GM18526 (cell line): ENCODE results near the gene KCNK4.

Source experiments
- POLR2A ChIP-seq: IDR thresholded peaks from 3 replicates; pipeline ENCODE4 v1.6.1; 2011; ENCODE audit not compliant: insufficient read length; ENCODE audit errors: extremely low read depth

The KCNK4 gene

DNA sequence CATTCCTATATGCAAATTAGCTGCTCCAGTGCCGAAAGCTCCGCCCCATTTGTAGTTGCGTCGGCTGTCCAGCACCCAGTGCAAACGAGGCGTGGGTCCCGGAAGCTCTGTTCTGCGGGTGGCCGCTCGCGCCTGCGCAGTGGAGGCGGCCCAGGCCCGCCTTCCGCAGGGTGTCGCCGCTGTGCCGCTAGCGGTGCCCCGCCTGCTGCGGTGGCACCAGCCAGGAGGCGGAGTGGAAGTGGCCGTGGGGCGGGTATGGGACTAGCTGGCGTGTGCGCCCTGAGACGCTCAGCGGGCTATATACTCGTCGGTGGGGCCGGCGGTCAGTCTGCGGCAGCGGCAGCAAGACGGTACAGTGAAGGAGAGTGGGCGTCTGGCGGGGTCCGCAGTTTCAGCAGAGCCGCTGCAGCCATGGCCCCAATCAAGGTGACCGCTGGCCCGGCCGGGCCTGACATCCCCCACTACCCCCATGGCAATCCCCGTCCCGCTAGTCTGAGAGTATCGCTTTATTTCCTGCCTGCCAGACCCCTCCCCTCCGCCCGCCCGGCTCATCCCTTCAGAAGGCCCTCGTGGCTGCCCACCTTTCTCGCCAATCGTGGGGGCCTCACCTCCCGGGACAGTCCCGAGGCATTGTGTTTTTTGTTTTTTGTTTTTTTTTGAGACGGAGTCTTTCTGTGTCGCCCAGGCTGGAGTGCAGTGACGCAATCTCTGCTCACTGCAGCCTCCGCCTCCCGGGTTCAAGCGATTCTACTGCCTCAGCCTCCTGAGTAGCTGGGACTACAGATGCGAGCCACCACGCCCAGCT lies 27.1 kb downstream of the KCNK4 start, which contains the start of gene PRDX5:
Gene PRDX5, plus strand, starts transcription at position 161 of the 805 bp plus-strand sequence. Its CDS starts 95 bp downstream, at position 256.
- peak; percentile 70 for TF ChIP-seq POLR2A

DNA sequence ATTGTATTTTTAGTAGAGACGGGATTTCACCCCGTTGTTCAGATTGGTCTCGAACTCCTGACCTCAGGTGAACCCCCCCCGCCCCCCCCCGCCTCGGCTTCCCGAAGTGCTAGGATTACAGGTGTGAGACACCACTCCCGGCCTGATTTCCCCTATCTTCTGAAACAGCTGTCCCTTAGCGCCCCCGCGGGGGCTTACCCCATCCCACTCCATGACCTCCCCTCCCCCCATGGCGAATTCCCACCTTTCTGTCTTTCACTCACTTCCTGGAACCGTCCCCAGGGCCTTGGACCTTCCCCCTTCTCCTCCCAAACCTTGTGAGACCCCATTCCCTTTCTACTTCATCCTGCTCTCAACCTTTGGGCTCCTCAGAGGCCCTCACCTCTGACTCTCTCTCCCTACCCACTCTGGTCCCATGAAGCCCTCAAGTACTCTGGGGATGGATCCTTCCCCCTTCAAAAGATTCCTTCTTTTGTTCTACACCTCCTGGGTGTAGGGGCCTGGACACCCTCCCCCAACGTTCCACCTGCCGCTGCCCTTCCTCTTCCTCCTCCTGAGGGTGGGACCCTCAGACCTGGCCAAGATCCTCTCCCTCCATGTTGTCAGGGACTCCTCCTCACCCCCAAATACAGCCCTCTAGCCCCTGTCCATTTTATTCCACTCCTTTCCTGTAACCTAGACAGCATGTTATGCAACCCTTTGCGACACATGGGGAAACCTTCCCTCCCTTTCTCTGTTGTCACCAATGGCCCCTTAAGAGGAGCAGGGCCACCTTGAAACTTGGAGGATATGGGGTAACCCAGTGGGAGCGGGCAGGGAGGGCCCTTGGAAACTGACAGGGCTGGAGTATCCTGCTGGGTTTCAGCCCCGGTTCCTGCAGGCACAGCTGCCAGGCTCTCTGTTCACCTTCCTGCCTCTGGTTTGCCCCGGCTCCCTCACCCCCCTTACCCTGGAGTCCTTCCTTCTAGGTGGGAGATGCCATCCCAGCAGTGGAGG lies 28.0 kb downstream of the KCNK4 start:
- no peak for TF ChIP-seq POLR2A

DNA sequence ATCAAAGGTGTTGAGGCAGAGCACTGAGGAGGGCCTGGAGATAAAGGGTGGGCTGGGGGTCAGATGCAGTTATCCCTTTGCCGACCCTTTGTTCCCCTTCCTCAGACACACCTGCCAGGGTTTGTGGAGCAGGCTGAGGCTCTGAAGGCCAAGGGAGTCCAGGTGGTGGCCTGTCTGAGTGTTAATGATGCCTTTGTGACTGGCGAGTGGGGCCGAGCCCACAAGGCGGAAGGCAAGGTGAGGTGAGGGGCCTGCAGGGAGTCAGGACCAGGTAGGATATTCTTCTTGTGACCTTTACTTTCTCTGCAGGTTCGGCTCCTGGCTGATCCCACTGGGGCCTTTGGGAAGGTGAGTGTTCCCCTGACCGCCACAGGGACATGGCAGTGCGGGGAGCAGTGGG lies 29.5 kb downstream of the KCNK4 start:
- no peak for TF ChIP-seq POLR2A

DNA sequence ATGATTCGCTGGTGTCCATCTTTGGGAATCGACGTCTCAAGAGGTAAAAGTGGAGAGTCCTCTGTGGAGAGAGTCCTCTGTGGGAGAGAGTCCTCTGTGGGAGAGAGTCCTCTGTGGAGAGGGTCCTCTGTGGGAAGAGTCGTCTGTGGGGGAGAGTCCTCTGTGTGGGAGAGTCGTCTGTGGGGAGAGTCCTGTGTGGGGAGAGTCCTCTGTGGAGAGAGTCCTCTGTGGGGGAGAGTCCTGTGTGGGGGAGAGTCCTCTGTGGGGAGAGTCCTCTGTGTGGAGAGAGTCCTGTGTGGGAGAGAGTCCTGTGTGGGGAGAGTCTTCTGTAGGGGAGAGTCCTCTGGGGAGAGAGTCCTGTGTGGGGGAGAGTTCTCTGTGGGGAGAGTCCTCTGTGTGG lies 29.9 kb downstream of the KCNK4 start:
- no peak for TF ChIP-seq POLR2A

DNA sequence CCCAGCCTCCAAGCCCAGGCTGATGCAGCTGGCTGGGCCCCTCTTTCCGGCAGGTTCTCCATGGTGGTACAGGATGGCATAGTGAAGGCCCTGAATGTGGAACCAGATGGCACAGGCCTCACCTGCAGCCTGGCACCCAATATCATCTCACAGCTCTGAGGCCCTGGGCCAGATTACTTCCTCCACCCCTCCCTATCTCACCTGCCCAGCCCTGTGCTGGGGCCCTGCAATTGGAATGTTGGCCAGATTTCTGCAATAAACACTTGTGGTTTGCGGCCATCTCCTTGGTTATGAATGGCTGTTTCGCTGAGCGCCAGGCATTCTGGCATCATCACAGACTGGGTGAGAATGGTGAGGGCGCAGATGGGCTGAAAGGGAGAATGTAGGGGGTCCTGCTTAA lies 30.4 kb downstream of the KCNK4 start:
- TF ChIP-seq POLR2A, result no peak

DNA sequence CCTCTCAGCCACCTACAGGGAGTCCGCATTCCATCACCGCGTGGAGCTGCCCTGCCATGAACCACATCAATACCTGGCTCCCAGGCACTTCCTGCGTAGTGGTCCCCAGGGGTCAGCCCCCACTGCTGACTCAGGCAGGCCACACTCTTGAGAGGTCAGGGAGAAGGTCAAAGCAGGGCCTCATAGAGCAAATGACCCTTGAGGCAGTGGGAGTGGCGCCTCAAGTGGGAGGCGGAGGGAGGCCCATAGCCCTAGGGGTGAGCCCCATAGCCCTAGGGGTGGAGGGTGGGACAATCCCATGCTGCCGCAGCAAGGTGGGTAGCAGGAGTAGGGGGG lies 31.8 kb downstream of the KCNK4 start:
- no peak for TF ChIP-seq POLR2A

DNA sequence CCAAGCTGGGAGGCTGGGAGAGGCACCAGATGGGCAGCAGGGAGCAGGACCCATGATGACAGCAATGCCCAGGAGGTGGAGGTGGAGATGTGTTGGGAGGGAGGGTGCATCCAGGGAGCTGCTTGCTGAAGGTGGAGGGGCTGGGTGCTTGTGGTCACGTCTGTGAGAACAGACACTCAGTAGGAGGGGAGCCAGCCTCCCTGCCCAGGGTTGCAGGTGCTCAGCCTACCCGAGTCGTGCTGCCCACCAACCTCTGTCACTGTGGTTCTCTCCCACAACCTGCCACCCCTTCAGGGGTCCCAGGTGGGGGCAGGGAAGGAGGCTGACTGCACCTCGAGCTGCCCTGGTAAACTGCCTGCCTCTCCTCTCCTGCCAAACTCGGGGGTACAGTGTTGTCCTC lies 32.3 kb downstream of the KCNK4 start:
- TF ChIP-seq POLR2A, result no peak

DNA sequence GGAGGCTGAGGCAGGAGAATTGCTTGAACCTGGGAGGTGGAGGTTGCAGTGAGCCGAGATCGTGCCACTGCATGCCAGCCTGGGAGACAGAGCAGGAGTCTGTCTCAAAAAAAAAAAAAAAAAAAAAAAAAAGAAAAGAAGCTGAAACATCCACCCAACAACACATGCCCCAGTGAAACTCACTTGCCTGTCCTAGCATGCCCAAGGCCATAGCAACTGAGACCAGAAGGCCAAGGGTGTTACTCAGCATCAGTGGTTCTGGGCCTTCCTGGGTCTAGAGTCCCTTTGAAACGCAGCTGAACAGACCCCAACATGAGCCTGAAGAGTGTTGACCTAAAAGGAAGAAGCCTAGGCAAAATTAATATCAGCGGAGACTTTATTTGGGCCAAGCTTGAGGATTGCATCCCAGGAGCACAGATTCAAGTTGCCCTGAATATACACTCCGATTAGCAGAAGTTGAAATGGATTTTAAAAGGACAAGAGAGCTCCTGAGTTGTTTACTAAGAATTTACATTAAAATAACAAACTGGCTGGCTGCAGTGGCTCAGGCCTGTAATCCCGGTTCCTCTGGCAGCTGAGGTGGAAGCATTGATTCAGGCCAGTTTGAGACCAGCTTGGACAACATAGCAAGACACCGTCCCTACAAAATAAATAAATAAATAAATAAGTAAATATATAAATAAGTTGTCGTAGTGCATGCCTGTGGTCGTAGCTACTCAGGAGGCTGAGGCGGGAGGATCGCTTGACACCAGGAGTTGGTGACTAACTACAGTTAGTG lies 33.8 kb downstream of the KCNK4 start:
- no peak for TF ChIP-seq POLR2A

DNA sequence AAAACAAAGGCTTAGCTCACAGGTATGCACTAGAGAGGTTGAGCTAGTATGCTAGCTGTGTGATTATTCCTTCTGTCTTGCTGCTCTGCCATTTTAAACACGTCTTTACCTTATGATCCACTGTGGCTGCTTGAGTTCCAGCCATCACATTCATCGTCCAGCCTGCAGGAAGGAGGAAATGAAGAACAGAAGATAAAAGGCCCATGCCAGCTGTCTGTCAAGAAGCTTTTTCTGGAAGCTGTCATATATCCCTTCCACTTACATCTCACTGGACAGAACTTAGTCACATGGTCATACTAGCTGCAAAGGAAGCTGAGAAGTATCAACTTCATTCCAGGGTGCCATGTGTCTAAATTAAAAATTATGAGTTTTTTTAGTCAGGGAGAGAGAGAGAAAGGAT lies 36.3 kb downstream of the KCNK4 start:
- no peak for TF ChIP-seq POLR2A

DNA sequence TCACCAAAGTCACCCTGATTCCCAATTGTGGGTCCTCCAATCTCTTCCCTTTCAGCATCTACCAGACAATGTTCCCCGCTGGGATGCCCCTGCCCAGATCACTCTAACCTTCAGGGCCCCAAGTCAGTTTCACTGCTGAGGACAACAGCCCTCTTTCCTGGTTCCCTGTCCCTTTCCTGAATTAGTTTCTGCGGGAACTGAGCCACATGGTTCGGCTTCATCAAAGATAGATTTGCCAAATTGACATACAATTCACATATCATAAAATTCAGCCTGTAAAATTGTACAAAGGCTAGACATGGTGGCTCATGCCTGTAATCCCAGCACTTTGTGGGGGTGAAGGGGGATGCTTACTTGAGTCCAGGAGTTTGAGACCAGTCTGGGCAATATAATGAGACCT lies 36.9 kb downstream of the KCNK4 start:
- no peak for TF ChIP-seq POLR2A

DNA sequence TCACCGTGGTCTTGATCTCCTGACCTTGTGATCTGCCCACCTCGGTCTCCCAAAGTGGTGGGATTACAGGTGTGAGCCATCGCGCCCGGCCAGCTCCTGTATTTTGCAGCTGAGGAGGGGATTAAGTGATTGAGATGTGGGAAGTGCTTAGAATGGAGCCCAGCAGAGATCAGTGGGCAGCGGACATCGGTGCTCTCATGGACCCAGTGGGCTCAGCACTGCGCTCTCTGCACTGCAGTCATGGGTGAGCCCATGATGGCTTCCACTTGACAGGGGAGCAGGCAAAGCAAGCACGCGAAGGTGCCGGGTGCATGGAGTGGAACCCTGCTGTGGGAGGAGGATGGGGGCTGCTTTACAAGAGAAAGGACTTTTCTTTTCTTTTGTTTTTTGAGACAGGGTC lies 39.8 kb downstream of the KCNK4 start:
- no peak for TF ChIP-seq POLR2A

DNA sequence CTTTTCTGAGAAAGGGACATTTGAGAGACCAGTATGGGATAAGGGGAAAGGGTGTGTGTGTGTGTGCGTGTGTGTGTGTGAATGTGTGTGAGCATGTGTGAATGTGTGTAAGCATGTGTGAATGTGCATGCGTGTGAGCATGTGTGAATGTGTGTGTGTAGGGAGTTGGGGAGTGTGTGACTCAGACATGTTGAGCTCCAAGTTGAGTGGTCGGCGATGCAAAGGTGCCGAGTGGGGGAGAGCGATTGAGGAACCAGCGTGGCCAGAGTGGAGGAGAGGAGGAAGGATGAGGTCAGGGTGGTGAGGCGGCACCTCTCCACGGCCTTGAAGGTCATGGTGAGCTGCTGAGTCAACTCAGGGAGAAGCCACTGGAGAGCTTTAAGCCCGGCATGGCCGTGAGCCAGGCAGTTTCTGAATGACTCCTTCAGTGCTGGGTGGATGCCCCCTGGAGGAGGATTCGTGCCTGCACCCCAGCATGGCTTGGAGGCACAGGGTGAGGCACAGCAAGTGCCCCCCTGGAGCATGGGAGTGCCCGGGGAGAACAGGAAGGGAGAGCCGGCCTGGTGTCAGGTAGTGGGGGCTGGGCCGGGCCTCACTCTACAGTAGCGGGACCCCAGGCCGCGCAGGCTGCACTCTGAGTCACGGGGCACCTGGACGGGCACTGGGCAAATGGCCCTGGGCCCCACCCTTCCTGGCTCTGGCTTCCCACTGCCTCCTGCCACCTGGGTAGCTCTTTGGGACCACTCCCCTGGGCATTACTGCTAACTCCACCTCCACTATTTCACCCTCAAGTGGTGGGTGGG lies 40.7 kb downstream of the KCNK4 start:
- TF ChIP-seq POLR2A, result peak; percentile 36

DNA sequence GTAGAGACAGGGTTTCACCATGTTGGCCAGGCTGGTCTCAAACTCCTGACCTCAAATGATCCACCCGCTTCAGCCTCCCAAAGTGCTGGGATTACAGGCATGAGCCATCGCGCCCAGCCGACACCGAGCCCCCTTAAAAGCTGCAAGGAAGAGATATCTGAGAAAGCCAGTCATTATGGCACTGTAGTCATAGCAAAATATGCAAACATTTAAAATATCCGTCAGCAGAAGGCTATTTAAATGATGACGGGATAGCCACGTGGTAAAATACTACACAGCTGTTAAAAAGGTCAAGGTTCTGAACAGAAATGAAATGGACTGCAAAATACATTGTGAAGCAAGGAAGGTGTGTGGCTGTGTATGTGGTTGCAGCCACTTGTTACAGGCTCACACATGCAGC lies 42.5 kb downstream of the KCNK4 start:
- TF ChIP-seq POLR2A, result no peak
